Esophagus squamous epithelium (tissue), 5 donors: ENCODE measurements around the gene SORCS1. TPM values are rescaled to one million over a fixed set of nuclear protein-coding genes. Genes with fewer than 3 reads are reported as not detected.

Experiments
- DNase-seq: peaks from one replicate; lab custom pipeline; 2025; lab: John Stamatoyannopoulos, UW
- H3K27ac ChIP-seq, 4 donors: fragments of 200-600 bp; sonication (generic); one replicate each; pipeline ENCODE4 v1.5.1; 2016 to 2019; ENCODE audit warnings: mild to moderate bottlenecking in 1 of 4
- H3K27me3 ChIP-seq, 4 donors: fragments of 200-600 bp; sonication (generic); 1 replicate in 3 of 4; 2 replicates in 1 of 4; pipeline versions ENCODE4 v1.5.1 to v1.6.0; 2017 to 2021; ENCODE audit warnings: antibody characterized with exemption in 1 of 4
- H3K36me3 ChIP-seq, 3 donors: fragments of 200-600 bp; sonication (generic); one replicate each; pipeline ENCODE4 v1.5.1; 2016 to 2019
- H3K4me1 ChIP-seq, 3 donors: fragments of 200-600 bp; sonication (generic); one replicate each; pipeline ENCODE4 v1.5.1; 2017 to 2019
- H3K4me3 ChIP-seq, 4 donors: fragments of 200-600 bp; sonication (generic); 1 replicate in 3 of 4; 2 replicates in 1 of 4; pipeline ENCODE4 v1.5.1; 2016 to 2019; ENCODE audit warnings: mild to moderate bottlenecking in 2 of 4, moderate library complexity in 1 of 4
- H3K9me3 ChIP-seq, 3 donors: fragments of 200-600 bp; sonication (generic); one replicate each; pipeline ENCODE4 v1.5.1; 2016 to 2019
- POLR2A ChIP-seq, 4 donors: fragments of 450-650 bp; IDR thresholded peaks; one replicate each; pipeline ENCODE4 v1.6.1; 2017; ENCODE audit warnings: antibody characterized with exemption in 4 of 4, mild to moderate bottlenecking in 4 of 4, moderate library complexity in 3 of 4
- WGBS, 2 donors: methylation state at CpG; one replicate each; pipeline ENCODE4 v1.1.5; 2018; 5-methylcytosine and 5-hydroxymethylcytosine counted together
- intact Hi-C: fragments of 100-400 bp; cut with DNase I; formaldehyde crosslinking; loops from one replicate; pipeline ENCODE4 v1.15.0; 2022
- total RNA-seq, 4 donors: library from RNA; depleted of rRNA; stranded (reverse); fragments of >200 nt; gene quantifications; one replicate each; pipeline ENCODE4 v1.1.0, GENCODE V29; 2016
- TF ChIP-seq, protein P1 (sequence below), 6 experiments: fragments of 450-650 bp in 4 of 6; fragments of 200-600 bp in 2 of 6; sonication (generic) in 2 of 6; IDR thresholded peaks; one replicate each; pipeline ENCODE4 v1.5.1; 2016 to 2019; ENCODE audit warnings: antibody characterized with exemption in 6 of 6, mild to moderate bottlenecking in 4 of 6, moderate library complexity in 4 of 6
- donor health status: DM: yes; HTN: yes; CAD: no.

Gene SORCS1
- total RNA-seq, 4 donors from 2014 or later, result 0.88 to 4.8 (median 1.4) TPM; not detected in 1

- Histone ChIP-seq H3K36me3 (no peaks in the 10 kb centered on the region), H3K27me3 (no peaks in the 10 kb centered on the region), H3K4me3 (no peak overlapping the region), H3K9me3 (no peaks in the 10 kb centered on the region), H3K4me1 (no peaks in the 10 kb centered on the region), H3K27ac (no peak overlapping the region)
- DNase-seq, result no peak
- TF ChIP-seq, protein P1, sequence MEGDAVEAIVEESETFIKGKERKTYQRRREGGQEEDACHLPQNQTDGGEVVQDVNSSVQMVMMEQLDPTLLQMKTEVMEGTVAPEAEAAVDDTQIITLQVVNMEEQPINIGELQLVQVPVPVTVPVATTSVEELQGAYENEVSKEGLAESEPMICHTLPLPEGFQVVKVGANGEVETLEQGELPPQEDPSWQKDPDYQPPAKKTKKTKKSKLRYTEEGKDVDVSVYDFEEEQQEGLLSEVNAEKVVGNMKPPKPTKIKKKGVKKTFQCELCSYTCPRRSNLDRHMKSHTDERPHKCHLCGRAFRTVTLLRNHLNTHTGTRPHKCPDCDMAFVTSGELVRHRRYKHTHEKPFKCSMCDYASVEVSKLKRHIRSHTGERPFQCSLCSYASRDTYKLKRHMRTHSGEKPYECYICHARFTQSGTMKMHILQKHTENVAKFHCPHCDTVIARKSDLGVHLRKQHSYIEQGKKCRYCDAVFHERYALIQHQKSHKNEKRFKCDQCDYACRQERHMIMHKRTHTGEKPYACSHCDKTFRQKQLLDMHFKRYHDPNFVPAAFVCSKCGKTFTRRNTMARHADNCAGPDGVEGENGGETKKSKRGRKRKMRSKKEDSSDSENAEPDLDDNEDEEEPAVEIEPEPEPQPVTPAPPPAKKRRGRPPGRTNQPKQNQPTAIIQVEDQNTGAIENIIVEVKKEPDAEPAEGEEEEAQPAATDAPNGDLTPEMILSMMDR (IDR thresholded peaks at IDR 0.05), result no peak
- no peak for TF ChIP-seq POLR2A (IDR thresholded peaks at IDR 0.05)
- intact Hi-C loops, result no loop called here
- 70 to 85% methylated on average over 8 to 9 of the region's 10 CpGs for whole genome bisulfite sequencing, 2 donors
These were observed 127.0 kb downstream of the SORCS1 start for GRCh38 chr10:107037192-107038122.

- Histone ChIP-seq H3K36me3 (no peaks in the 10 kb centered on the region), H3K4me1 (no peaks in the 10 kb centered on the region), H3K4me3 (no peak overlapping the region), H3K9me3 (no peaks in the 10 kb centered on the region), H3K27ac (no peak overlapping the region), H3K27me3 (no peaks in the 10 kb centered on the region)
- no peak for TF ChIP-seq POLR2A (IDR thresholded peaks at IDR 0.05)
- TF ChIP-seq, protein P1 (IDR thresholded peaks at IDR 0.05), result no peak
- no peak for DNase-seq
- intact Hi-C loops, result no loop called here
- WGBS, 2 donors, result 59 to 66% methylated on average over 5 of the region's 5 CpGs
These were observed 130.6 kb downstream of the SORCS1 start for GRCh38 chr10:107033799-107034422.

- Histone ChIP-seq H3K4me1 (no peaks in the 10 kb centered on the region), H3K36me3 (no peaks in the 10 kb centered on the region), H3K4me3 (no peak overlapping the region), H3K27ac (no peak overlapping the region), H3K9me3 (no peaks in the 10 kb centered on the region), H3K27me3 (no peaks in the 10 kb centered on the region)
- TF ChIP-seq POLR2A (IDR thresholded peaks at IDR 0.05), result no peak
- TF ChIP-seq, protein P1 (IDR thresholded peaks at IDR 0.05), result no peak
- 76 to 77% methylated on average over 10 of the region's 10 CpGs for WGBS, 2 donors
- no peak for DNase-seq
- intact Hi-C loops, result no loop called here
These were observed 131.7 kb downstream of the SORCS1 start for GRCh38 chr10:107032700-107033401.

DNA sequence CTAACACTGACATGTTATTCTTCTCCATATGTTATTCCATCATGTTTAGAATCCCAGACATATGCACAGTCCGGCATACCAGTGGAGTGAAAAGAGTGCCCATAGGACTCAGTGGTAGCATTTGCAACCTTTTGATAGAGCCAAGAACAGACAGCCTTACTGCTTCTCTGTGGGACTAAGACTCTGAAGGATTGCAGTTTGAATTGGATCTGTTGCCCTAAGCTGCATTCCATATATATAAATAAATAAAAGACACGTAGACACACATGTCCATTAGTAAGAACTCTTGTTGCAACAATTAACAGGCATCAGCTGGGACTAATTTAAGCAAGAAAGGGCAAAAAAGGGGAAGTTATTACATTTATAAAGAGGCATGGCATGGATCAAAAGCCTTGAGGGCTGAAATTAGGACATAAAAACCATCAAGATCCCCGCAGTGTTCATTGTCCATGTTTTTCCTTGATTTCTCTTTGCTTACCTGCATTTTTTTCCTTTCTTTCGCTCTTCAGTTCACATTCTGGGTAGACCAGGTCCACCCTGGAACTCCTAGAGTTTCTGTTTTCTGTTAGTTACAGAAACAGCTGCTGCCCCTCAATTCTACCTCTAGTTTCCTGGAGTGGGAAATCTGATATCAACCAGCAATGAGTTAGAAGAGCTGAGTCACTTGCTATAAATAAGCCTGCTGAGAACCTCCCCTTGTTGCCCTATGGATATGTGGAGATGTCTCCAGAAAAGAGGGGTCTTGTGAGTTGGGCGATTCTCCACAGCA, 132.4 kb downstream of the SORCS1 start:
- TF ChIP-seq POLR2A (IDR thresholded peaks at IDR 0.05), result no peak
- TF ChIP-seq, protein P1 (IDR thresholded peaks at IDR 0.05), result no peak
- 40 to 61% methylated on average over 5 of the region's 5 CpGs for WGBS, 2 donors

More for the DNA sequence above, 132.4 kb downstream of the SORCS1 start:
- Histone ChIP-seq H3K9me3 (no peaks in the 10 kb centered on the region), H3K36me3 (no peaks in the 10 kb centered on the region), H3K27me3 (no peaks in the 10 kb centered on the region), H3K4me3 (no peak overlapping the region), H3K4me1 (no peaks in the 10 kb centered on the region), H3K27ac (no peak overlapping the region)
- no peak for DNase-seq
- intact Hi-C loops, result no loop called here
